AG04449 (cell line): ENCODE data around the gene PPP1R27.

Experiments
- CTCF ChIA-PET: fragments of 350-600 bp; formaldehyde crosslinking; extraction: SDS; loops from one replicate; lab custom pipeline; 2021; ENCODE audit warnings: antibody characterized with exemption; lab: Yijun Ruan, JAX
- POLR2A ChIA-PET: fragments of 400-600, 350-600 bp; formaldehyde crosslinking; extraction: SDS; loops from one replicate; lab custom pipeline; 2020; ENCODE audit warnings: antibody characterized with exemption, inconsistent platforms; lab: Yijun Ruan, JAX
- DNase-seq: peaks from one replicate; pipeline ENCODE4 v3.0.0-alpha.2; 2010; ENCODE audit warnings: low read depth, low spot score
- H3K4me3 ChIP-seq: 2 replicates; pipeline ENCODE4 v1.5.1; 2011; ENCODE audit warnings: low read depth, mild to moderate bottlenecking, control low read depth, low read length
- CTCF ChIP-seq: IDR thresholded peaks from one replicate; pipeline ENCODE4 v1.5.1; 2011; ENCODE audit warnings: mild to moderate bottlenecking, moderate library complexity, low read length, control low read depth, inconsistent platforms; ENCODE audit not compliant: insufficient read depth; ENCODE audit errors: missing control alignments

The PPP1R27 gene

DNA sequence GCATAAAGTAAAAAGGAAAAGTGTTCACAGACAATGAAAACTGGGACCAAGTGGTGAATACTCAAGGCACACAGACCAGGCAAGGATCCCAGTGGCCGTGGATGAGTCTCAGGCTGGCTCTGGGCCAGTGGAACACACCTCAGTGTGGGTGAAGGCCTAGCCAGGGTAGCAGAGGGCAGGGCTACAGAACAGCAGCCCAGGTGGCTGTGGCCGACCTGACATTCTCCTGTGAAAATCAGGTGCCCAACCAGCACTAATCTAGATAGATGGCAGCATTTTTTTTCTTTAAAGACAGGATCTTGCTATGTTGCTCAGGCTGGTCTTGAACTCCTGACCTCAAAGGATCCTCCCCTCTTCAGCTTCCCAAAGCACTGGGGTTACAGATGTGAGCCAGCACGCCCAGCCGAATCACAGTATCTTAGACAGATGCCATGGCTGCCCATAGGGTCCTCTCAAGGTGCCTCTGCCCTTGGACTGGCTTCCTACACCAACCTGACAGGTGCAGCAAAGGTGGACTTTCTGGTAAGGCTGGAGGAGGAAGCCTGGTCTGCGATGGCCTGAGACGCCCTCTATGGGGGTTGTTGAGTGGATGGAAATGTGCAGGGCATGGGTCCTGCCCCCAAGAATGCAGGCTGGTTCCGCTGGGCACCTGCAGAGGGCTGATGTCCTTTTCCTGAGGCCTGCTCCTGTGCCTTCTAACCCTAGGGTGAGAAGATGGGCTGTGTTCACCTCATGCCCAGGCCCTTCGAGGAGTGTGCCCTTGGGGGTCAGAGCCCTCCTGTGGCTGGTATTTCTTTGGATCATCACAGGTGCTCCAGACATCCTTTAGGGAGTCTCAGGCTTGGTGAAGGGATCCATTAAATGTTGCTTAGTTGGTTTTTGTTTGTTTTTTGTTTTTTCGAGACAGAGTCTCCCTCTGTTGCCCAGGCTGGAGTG is 29.3 kb upstream of the PPP1R27 start:
- CTCF ChIA-PET: interaction anchor here (3.3 kb wide), 1 partner anchor 129 kb away, joined by 16 read pairs; no protein-coding TSS in a partner anchor
- no peak overlapping the region for H3K4me3 ChIP-seq
- no peak for DNase-seq
- POLR2A ChIA-PET: interaction anchor here (1.2 kb wide), 1 partner anchor 9 kb away, joined by 4 read pairs; no protein-coding TSS in a partner anchor
- no peak for TF ChIP-seq CTCF

GRCh38 chr17:81863123-81863675 is 28.3 kb upstream of the PPP1R27 start:
- CTCF ChIA-PET: interaction anchor here (0.7 to 3.3 kb wide), 2 partner anchors 128 to 150 kb away, joined by 3 to 16 read pairs; no protein-coding TSS in a partner anchor
- POLR2A ChIA-PET: no interaction called here
- DNase-seq: no peak
- H3K4me3 ChIP-seq: no peak overlapping the region
- TF ChIP-seq CTCF: no peak

GRCh38 chr17:81860756-81861568 is 26.1 kb upstream of the PPP1R27 start:
- DNase-seq: peak; percentile 100
- ChIA-PET CTCF (interaction anchor here (1.0 to 3.3 kb wide), 3 partner anchors 8 to 126 kb away, joined by 3 to 16 read pairs (median 5); no protein-coding TSS in a partner anchor), POLR2A (interaction anchor here (0.6 to 1.6 kb wide), 10 partner anchors 9 to 150 kb away, joined by 3 to 28 read pairs (median 4); partner anchors contain the start of gene ARHGDIA)
- TF ChIP-seq CTCF: no peak
- H3K4me3 ChIP-seq: peak overlapping the region; percentile 67

DNA sequence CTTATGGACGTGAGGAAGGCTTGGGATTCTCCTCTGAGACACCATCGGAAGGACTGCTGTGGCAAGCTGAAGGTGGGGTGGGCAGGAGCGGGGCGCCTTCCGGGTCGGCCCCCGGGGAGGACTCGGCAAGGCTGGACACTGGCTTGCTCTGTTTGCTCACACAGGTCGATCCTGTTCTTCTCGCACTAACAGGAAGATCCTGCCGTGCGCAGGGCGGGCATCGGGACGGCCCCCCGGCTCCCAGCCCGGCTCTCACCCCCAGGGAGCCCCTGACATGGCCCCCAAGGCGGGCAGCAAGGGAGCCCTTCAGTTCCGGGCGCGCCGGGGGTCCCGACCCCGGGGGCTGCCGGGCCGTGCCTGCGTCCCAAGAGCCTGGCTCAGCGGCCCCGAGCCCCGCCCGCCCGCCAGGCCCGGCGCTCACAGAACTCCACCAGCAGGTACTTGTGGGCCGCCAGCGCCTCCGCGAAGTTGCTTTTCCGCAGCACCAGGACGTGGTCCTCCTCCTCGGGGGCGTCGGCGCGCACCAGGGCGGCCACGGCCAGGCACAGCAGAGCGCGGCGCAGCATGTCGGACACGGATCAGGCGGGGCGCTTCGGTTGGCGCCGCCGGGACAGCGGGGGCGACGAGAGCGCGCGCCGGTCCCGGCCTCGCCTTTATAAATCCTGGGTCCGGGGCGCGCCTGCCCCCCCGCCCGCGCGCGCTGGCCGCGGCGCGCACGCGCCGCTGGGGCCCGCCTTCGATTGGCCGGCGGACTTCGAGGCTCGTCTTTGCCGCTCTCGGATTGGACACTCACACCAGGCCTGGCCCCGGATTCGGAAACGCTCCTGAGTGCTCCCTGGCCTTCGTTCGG is 25.3 kb upstream of the PPP1R27 start, which contains the start of gene P4HB:
Gene P4HB, minus strand, starts transcription at position 630 of the 850 bp plus-strand sequence. Its CDS starts 64 bp downstream, at position 566.
- ChIA-PET CTCF (interaction anchor here (1.0 to 1.9 kb wide), 5 partner anchors 9 to 129 kb away, joined by 3 to 5 read pairs (median 5); no protein-coding TSS in a partner anchor), POLR2A (interaction anchor here (0.7 to 1.6 kb wide), 10 partner anchors 9 to 176 kb away, joined by 3 to 28 read pairs (median 4); partner anchors contain the start of genes ARHGDIA, ARL16 and HGS)
- H3K4me3 ChIP-seq: peak within 1 kb of the TSS; percentile 93
- TF ChIP-seq CTCF: no peak
- DNase-seq: no peak
